HepG2 (cell line): ENCODE data around the gene BTN1A1. TPM values are rescaled to one million over a fixed set of nuclear protein-coding genes. Genes with fewer than 3 reads are reported as not detected.

Experiments used
- ATAD3A ChIP-seq: sonication (generic); formaldehyde crosslinking; IDR thresholded peaks from 2 replicates; pipeline ENCODE4 v1.4.0; 2020; ENCODE audit warnings: missing genetic modification reagents
- CREB1 ChIP-seq, 2 experiments: fragments of 450-650 bp in 1 of 2; IDR thresholded peaks; 2 replicates each; pipeline ENCODE4 v1.6.1; 2016 to 2017; ENCODE audit warnings: control low read depth in 1 of 2, mild to moderate bottlenecking in 1 of 2, missing compliant biosample characterization in 1 of 2, missing genetic modification characterization in 1 of 2
- HOXA9 ChIP-seq: sonication (generic); formaldehyde crosslinking; IDR thresholded peaks from 2 replicates; pipeline ENCODE4 v1.8.1; 2022; ENCODE audit warnings: missing genetic modification reagents, mild to moderate bottlenecking, moderate library complexity, borderline replicate concordance
- IKZF5 ChIP-seq: IDR thresholded peaks from 2 replicates; pipeline ENCODE4 v1.6.1; 2018; ENCODE audit warnings: missing genetic modification reagents, mild to moderate bottlenecking, missing compliant biosample characterization
- MED1 ChIP-seq: sonication (generic); formaldehyde crosslinking; IDR thresholded peaks from 2 replicates; pipeline ENCODE4 v1.4.0; 2020; ENCODE audit warnings: missing genetic modification reagents
- MIER3 ChIP-seq: IDR thresholded peaks from 2 replicates; pipeline ENCODE4 v1.6.1; 2016; ENCODE audit warnings: missing compliant biosample characterization, borderline replicate concordance
- MLXIP ChIP-seq: sonication (generic); formaldehyde crosslinking; IDR thresholded peaks from 2 replicates; pipeline ENCODE4 v1.9.0; 2021; ENCODE audit warnings: missing genetic modification reagents, borderline replicate concordance
- PRDM10 ChIP-seq: sonication (generic); formaldehyde crosslinking; IDR thresholded peaks from 2 replicates; pipeline ENCODE4 v1.4.0; 2020; ENCODE audit warnings: low read depth, missing genetic modification reagents
- U2AF1 ChIP-seq: fragments of 200-400 bp; formaldehyde crosslinking; optimal IDR thresholded peaks from 2 replicates; pipeline ENCODE3; 2017; ENCODE audit warnings: mild to moderate bottlenecking, low read depth, low read length
- ZNF180 ChIP-seq: sonication (generic); formaldehyde crosslinking; IDR thresholded peaks from 2 replicates; pipeline ENCODE4 v1.4.0; 2020; ENCODE audit warnings: low read depth, missing genetic modification reagents, borderline replicate concordance
- ZNF574 ChIP-seq: sonication (generic); formaldehyde crosslinking; IDR thresholded peaks from 2 replicates; pipeline ENCODE4 v1.4.0; 2020; ENCODE audit warnings: missing genetic modification reagents
- ZNF724P ChIP-seq: sonication (generic); formaldehyde crosslinking; IDR thresholded peaks from 2 replicates; pipeline ENCODE4 v1.8.0; 2022; ENCODE audit warnings: missing genetic modification reagents, borderline replicate concordance
- ZXDC ChIP-seq: sonication (generic); formaldehyde crosslinking; IDR thresholded peaks from 2 replicates; pipeline ENCODE4 v1.5.0; 2020; ENCODE audit warnings: mild to moderate bottlenecking, missing genetic modification reagents
- polyA plus RNA-seq, 8 experiments: library from polyadenylated mRNA; depleted of rRNA in 3 of 8; stranded (reverse) in 7 of 8; unstranded in 1 of 8; fragments of >200 nt; fragmentation: Illumina TruSeq in 4 of 8; extraction: Trizol in 4 of 8; gene quantifications; 2 replicates each; pipeline versions ENCODE4 v1.2.1 to v1.2.3, GENCODE V29; 2011 to 2016; ENCODE audit warnings: low read depth in 4 of 8, missing spikeins in 1 of 8, mixed read lengths in 1 of 8; ENCODE audit not compliant: insufficient read depth in 1 of 8
- total RNA-seq, 5 experiments: library from RNA; depleted of rRNA; stranded (reverse); fragments of >200 nt; fragmentation: Illumina TruSeq; extraction: Trizol; gene quantifications; 2 replicates each; pipeline ENCODE4 v1.2.3, GENCODE V29; 2016; ENCODE audit warnings: low read depth in 1 of 5

BTN1A1 gene
- total and polyA plus RNA-seq, 2 of the 13 experiments (the other 11 are each of a cell fraction or from before 2014, with no cell fraction given) = 0.04 TPM; not detected in 1

GRCh38 chr6:26553635-26554446 is 53.7 kb downstream of the BTN1A1 start (continued):
- TF ChIP-seq U2AF1 (no peak), HOXA9 (no peak), MIER3 (peak; percentile 62; the same call in 1 of the 2 replicates), MLXIP (CRISPR knock-in tag) (no peak), ATAD3A (CRISPR knock-in tag) (no peak), ZXDC (CRISPR knock-in tag) (no peak), ZNF180 (peak; percentile 89; the same call in 1 of the 2 replicates), IKZF5 (CRISPR knock-in tag) (peak; percentile 64), PRDM10 (CRISPR knock-in tag) (0 out of 2 replicates have a peak, but pooled peaks have one; percentile 5), ZNF574 (peak; percentile 70), ZNF724P (no peak), CREB1 (IDR thresholded peaks at IDR 0.05) (no peak), CREB1 (CRISPR knock-in tag; IDR thresholded peaks at IDR 0.05) (peak; percentile 6), MED1 (CRISPR knock-in tag) (peak; percentile 71)
